HG03280 (cell line): ENCODE measurements around the gene FLII.
A peak's percentile ranks its signal among the peaks of the same experiment; 100 is the strongest.
"Not testable (repeated sequence)": the region's sequence is repeated elsewhere in the genome, so short reads cannot be mapped to it uniquely, and the experiment has no call there.

Experiments
- ATAC-seq: cut with Tn5 transposase; IDR thresholded peaks from one replicate; pipeline ENCODE4 v1.9.1; 2021; ENCODE audit warnings: mild to moderate bottlenecking, moderate library complexity; ENCODE audit not compliant: unreplicated experiment

The FLII gene

GRCh38 chr17:18224387-18225120, 34.0 kb downstream of the FLII start:
- ATAC-seq, result no peak

GRCh38 chr17:18224053-18224386, 34.5 kb downstream of the FLII start:
- ATAC-seq, result no peak

- ATAC-seq, result no peak
Observed at GRCh38 chr17:18218756-18219415, 39.7 kb downstream of the FLII start.

- peak; percentile 56 for ATAC-seq
Observed at GRCh38 chr17:18217412-18218015, 41.0 kb downstream of the FLII start.

GRCh38 chr17:18216906-18217305, 41.6 kb downstream of the FLII start:
- not testable (repeated sequence) for ATAC-seq

- ATAC-seq, result no peak
Observed at GRCh38 chr17:18213666-18214270, 44.8 kb downstream of the FLII start.

GRCh38 chr17:18208092-18208491, 50.4 kb downstream of the FLII start:
- ATAC-seq, result no peak

GRCh38 chr17:18206962-18207361, 51.6 kb downstream of the FLII start:
- ATAC-seq, result no peak

GRCh38 chr17:18205861-18206260, 52.7 kb downstream of the FLII start:
- no peak for ATAC-seq

GRCh38 chr17:18203308-18203707, 55.2 kb downstream of the FLII start:
- no peak for ATAC-seq

- ATAC-seq, result no peak
Observed at GRCh38 chr17:18201108-18201507, 57.4 kb downstream of the FLII start.

GRCh38 chr17:18198530-18198929, 60.0 kb downstream of the FLII start:
- ATAC-seq, result no peak

- ATAC-seq, result no peak
Observed at GRCh38 chr17:18197535-18198194, 60.9 kb downstream of the FLII start.

- ATAC-seq, result no peak
Observed at GRCh38 chr17:18195246-18195645, 63.3 kb downstream of the FLII start.
